HG03457 (cell line): Measurements from ENCODE around the gene ARHGEF1.
"Not testable (repeated sequence)": the region's sequence is repeated elsewhere in the genome, so short reads cannot be mapped to it uniquely, and the experiment has no call there.

ENCODE experiments used
- ATAC-seq: cut with Tn5 transposase; IDR thresholded peaks from one replicate; pipeline ENCODE4 v1.9.1; 2021; ENCODE audit warnings: moderate number of reproducible peaks; ENCODE audit not compliant: unreplicated experiment

The ARHGEF1 gene

DNA sequence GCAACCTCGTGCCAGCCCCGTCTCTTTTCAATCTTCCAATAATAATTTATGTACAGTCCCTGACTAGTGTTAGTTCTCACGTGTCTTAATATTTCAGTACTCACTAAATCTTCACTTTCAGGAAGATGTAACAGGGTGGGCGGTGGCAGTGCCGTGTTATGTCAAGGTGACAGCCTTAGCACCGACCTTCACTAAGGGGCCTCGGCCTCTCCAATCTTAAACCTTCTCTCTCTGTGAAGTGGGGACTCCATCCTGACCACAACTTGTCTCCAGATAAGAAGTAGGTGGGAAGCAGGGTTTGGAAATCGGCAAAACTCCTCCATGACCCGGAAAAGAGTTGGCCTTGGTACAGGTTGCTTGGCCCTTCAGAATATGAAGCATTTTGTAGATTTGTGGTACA, 21.1 kb upstream of the ARHGEF1 start:
- ATAC-seq: no peak

DNA sequence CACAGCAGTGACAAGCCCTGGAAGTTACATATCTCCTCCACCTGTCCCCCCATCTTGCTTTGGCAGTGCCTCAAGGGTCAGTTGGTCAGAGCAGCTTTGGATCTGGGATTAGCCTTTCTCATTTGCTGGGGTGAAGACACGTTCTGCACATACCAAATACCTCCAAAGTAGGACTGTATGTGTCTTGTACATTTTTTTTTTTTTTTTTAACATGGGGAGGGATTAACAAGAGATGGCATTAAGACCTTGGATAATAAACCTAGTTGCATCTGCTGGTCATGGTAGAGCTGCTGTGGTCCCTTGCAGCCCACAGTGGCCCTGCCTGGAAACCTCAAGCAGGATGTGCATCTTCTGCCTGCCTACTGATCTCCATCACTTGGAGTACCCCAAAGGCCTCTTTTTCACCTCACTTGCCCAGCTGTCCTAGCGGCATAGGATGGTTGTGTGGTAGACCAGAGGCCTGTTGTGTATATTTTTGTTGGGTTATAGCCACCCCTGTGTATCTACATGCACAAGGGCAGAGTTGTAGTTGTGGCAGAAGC, 20.5 kb upstream of the ARHGEF1 start:
- ATAC-seq: no peak

DNA sequence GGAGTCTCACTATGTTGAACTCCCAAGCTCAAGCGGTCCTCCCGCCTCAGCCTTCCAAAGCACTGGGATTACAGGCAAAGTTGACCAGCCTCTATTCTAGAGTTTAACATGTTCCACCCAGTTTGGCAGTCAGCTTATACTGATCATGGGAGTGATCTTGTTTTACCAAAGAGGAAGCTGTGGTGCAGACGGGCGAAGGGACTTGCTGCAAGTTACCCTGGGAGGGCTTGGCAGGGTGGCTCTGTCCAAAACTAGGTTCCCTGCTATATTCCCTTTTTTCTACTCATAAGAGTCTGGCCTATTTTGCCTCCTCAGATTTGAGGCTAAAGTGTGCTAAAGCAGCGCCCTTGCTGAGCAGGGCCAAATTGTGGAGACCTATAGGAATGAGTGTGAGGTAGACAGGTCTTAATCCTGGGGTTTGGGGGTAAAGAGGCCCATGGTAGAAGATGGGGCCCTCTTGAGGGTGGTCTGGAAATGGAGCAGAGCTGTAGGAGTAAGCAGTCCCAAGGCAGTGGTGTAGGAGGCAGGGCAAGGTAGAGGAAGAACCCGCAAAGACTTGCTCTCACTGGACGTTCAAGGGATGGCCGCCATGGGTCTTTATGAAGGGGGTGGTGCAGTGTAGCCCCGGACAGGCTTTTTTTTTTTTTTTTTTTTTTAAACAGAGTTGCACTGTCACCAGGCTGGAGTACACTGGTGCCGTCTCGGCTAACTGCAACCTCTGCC, 19.6 kb upstream of the ARHGEF1 start:
- no peak for ATAC-seq

DNA sequence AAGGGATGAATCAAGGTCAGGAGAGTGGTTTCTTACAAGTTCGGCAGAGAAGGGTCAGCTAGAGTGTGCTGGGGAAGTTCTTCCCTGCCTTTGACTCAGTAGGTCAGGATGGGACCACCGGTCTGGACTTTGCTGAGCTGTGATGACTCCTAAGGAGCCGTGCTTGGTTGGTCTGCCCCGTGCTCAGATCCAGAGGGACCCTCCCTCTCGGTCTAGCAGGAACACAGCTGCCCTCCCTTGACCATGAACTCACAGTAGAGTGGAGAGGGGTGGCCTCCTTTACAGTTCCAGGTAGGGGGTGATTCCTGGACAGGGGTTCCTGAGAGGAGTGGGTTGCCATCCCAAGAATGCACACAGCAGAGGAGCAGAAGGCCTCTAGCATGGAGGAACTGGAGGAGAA, 18.6 kb upstream of the ARHGEF1 start:
- no peak for ATAC-seq

DNA sequence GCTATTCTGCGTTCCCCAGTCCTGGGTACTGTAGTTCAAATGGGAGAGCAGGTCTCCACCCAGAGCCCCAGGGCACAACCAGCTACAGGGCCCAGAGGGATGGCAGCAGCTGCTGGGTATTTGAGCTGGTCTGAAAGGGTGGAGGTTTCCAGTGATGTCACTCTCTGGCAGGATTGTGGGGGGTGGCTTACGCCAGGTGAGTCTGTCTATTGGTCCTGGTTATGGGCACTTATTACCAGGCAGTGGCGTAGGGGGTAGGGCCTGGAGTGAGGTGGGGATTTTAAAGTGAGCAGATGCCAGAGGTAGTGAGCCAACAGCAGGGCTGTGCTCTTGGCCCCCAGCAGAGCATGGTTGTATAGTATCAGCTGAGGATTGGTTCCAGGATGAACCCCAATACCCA, 16.7 kb upstream of the ARHGEF1 start:
- no peak for ATAC-seq

DNA sequence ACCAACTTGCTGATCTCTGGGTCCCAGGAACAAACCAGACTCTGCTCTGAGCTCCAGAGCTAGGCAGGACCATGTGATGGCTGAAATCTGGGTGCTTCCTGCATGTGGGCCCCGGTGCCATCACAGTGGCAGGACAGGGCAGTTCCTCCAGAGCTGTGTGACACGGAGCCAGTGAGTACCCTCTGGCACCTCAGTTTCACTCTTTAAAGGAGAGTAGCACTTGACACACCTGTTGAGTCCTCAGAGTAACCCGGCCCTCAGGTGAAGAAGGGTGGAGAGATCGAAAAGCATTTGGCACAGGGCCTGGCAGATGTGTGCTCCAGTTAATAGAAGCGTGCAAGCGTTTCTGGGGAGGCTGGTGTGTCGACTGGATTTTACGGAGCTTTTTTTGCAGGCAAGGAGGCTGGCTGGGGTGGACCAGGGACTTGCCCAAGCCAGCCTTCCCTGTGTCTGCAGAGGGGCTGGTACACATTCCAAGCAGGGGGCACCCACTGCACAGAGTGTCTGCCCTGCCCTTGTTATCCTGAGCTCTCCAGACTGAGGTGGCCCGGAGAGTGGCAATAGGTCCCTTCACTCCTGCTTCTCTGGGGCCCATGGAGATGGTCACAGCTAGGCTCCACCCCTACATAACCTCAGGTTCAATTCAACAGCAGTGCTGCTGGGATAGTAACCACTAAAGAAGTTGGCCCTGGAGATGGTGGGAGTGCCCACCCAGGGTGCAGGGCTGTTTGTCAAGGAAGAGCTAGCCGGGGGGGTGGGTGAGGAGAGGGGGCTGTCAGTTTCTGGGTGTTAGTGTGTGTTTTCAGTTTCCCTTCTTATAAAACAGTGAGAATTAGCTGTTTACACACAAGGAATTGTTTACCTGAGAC, 14.6 kb upstream of the ARHGEF1 start:
- ATAC-seq: no peak

DNA sequence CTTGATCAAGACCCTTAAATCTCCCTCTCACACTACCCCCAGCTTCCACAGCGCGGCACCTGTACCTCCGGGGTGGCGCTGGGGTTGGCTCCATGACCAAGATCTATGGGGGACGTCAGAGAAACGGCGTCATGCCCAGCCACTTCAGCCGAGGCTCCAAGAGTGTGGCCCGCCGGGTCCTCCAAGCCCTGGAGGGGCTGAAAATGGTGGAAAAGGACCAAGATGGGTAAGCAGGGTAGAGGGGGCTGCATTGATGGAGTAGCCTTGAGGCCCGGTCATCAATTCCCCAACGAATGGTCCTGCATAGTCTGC, 14.0 kb upstream of the ARHGEF1 start:
- ATAC-seq: no peak

DNA sequence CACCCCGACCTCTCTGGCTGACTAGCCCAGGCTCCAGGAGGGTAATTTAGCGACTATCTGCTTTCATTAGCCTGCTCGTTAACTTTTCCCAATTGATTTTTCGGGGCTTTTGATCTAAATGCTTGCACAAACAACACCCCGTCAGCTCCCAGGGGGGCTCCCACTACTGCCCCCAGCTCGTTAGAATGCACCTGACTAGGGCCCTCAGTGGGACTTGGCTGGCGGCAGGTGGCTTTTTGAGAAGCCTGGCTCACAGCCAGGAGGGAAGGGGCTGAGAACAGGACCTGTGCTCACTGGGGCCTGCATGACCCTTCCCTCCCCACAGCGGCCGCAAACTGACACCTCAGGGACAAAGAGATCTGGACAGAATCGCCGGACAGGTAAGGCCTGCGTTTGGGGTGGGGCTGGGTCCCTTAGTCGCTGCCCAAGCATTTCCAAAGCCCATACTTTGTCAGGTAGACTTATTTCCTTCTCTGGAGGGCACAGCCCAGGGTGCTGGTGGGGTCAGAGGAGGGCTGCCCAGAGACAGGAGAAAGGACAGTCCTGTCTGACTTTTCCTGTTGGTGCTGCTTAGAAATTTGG, 13.5 kb upstream of the ARHGEF1 start:
- no peak for ATAC-seq

DNA sequence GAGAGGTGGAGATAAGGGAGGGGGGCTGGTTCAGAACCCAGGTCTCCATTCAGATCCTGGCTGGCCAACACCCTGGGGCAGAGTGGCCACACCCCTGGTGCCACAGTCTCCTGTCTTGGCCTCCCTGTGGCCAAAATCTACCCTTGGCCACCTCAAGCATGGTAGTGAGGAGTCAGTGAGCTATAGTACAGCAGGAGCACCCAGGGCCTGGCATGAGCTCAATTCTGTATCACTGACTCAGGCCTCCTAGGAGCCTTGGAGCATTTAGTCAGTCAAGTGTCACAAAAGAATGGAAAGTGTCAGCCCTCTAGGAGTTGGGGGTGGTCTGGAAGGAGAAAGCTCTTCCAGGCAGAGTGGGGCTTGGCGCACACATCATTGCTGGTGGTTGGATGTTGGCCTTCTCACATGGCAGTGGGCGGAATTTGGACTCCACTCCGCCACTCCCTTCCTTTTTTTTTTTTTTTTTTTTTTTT, 12.5 kb upstream of the ARHGEF1 start:
- ATAC-seq: no peak

DNA sequence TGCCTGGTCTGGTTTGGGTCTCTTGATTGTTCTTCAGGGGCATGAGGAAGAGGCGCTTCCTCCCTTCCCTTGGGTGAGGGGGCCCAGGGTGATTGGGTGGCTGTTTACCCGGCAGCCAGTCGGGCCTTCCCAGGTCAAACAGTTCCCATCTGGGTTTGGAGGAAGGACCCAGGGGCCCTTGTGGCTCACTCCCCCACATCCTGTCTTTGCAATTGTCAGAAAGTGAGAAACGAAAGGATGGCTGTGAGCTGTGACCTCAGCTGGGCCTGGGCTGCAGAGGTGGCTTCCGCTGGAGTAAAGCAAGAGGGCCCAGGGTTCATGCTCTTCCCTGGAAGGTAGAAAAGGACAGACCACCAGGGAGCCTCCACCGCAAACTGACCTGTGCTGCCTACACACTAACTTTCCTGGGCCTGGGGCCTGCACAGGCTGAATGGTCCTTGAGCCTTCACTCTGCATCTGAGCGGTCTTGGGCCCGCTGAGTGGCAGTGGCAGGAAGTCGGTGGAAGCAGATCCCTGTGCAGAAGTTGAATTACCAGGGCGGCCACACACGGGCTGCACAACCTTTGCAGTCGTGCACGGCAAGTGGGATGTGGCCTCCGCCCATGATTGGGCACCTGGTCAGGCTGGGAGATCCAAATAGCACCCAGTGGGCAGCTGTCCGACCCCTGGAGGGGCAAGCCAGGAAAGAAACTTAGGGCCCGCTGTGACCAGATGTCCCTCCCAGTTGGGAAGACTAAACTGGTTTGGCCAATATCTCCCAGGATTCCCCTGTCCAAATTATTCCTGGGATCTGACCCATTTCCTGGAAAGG, 11.2 kb upstream of the ARHGEF1 start:
- ATAC-seq: no peak

DNA sequence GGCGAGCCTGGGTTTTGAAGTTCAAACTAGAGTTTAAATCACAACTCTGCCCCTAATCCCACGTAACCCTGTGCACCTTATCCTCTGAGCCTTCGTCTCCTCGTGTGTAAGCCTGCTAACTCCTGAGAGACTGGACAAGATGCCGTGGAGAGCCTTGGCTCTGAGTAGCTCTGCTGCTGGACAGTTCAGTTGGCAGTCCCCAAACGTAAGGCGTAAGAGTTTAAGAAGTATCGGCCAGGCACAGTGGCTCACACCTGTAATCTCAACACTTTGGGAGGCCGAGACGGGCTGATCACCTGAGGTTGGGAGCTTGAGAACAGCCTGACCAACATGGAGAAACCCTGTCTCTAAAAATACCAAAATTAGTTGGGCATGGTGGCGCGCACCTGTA, 10.6 kb upstream of the ARHGEF1 start:
- no peak for ATAC-seq

DNA sequence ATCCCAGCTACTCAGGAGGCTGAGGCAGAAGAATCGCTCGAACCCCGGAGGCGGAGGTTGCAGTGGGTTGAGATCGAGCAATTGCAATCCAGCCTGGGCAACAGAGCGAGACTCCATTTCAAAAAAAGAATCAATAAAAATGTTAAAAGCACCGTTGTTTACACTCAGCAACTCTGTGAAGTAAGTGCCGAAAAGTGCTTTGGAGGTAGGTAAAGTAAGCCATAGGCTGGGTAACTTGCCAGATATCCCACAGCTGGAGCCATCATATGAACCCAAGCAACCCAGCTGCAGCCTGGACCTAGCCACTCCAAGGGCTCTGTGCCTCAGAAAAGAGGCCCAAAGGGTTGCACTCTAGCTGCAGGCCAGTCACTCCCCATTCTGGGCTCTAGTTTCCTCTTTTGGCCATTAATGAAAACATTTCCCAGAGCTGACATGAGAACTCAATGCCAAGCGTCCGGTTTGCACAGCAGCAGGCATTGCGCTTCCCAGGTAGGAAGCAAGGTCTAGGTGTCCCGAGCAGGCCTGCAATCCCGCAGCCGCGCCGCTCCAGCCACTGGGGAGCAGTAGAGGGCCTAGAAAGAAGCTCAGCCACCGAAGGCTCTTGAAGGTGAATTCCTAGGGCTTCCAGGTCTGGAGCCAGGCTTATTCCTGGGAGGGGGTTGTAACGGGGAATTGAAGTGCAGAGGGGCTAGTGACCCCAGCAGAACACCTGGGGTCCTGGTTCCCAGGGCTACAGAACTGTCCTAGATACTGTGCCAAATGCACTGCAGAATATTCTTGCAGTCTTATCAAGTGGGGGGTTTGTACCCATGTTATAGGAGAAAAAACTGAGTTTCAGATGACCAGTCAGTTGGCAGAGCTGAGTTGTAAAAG, 10.0 kb upstream of the ARHGEF1 start:
- ATAC-seq: no peak

DNA sequence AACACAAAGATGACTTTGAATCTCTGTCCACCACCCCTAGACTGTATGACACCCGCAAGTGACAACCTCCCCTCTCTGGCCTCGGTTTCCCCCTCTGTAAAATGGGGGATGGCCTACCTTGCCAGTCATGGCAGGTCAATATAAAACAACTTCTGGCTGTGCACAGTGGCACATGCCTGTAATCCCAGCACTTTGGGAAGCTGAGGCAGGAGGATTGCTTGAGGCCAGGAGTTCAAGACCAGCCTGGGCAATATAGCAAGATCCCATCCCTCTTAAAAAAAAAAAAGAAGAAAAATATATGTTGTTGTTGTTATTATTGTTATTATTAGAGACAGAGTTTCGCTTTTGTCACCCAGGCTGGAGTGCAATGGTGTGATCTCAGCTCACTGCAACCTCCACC, 7.0 kb upstream of the ARHGEF1 start:
- ATAC-seq: not testable (repeated sequence)

DNA sequence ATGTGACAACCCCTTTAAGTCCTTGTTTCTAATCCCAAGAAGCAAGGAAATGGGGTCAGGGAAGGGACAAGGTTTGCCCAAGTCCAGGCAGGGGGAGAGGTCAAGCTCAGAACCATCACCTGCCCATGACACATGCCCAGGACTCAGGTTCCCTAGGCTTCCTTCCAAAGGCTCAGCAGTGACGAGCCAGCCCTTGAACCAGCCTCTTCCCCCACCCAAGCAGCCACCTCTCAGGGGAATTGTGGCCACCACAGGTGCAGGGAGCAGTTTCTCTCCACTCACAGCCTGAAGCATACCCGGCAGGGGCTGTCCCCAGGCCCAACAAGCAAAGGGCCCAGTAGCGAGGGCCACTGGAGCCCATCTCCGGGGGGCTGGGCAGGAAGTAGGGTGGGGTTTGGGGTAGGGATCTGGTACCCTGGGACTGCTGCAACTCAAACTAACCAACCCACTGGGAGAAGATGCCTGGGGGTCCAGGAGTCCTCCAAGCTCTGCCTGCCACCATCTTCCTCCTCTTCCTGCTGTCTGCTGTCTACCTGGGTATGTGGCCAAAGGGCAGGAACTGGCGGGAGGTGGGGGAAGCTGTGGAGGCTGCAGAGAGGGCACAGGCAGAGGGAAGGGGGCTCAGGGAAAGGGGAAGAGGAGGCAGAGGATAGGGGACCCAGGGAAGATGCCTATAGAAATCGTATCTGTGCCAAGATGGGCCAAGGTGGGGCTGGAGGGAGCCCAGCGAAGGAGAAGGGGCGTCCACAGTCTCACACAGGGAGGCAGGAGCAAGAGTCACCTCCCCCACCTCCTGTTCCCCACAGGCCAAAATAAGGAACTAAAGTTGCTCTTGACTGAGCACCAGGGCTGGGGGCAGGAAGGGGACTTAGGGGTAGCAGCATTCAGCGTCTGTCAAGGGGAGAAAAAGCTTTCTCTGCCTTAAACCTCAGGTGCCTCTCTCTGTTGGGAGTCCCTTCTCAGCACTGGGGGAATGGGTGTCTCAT, 5.8 kb upstream of the ARHGEF1 start, which contains the start of gene CD79A:
Gene CD79A (plus strand): TSS at position 433 of the 986 bp plus-strand sequence. CDS start 26 bp downstream, at position 459.
- ATAC-seq: peak; percentile 48

DNA sequence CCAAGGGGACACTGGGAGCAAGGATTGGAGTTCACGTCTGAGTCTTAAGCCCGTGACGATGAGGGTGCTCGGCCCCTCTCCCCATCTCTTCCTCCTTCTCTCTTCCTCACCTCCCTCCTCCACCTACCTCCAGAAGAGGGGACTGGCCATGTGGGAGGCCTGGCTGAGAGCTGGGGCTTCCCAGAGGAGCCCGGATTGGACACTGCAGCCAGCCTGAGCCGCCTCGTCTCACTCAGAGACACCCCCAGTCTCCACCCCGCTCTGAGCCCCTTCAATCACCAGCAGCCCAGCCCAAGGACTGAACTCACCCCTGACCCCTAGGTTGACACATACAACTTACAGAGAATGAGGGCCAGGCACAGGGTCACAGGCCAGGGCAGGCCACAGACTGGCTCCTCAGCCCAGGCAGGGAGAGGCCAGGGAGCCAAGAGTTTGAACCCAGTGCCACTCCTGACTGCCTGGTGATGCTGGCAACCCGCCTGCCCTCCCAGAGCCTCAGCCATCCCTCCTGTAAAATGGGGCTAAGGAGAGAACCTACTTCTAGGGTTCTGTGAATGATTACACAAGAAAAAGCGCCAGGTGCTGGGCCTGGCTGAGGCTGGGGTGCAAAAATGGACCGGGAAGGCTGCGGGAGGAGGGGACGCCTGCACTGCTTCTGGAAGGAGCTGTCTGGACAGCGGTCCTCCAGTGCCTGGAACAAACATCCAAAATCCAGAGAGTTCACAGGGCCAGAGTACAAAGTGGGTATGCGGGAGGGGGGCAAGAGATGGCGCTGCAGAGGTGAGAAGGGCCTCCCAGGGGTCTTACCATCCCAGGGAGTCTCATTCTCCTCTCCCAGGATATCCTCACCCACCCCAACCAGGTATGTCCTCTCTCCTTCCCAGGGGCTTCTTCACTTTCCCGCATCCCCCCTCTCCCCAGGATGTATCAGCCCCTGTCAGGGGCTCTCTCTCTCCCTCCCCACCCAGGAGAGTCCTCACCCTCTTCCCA, 4.8 kb upstream of the ARHGEF1 start:
- ATAC-seq: no peak

DNA sequence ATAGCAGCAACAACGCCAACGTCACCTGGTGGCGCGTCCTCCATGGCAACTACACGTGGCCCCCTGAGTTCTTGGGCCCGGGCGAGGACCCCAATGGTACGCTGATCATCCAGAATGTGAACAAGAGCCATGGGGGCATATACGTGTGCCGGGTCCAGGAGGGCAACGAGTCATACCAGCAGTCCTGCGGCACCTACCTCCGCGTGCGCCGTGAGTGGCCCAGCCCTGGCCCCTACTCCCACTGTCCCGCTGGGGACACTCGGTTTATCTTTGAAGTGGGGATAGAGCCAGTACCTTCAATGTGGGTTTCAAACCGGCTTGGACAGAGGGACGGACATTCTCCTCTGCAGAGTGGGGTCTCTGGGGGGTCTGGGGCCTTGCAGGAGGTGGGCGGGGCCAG, 3.9 kb upstream of the ARHGEF1 start:
- no peak for ATAC-seq

DNA sequence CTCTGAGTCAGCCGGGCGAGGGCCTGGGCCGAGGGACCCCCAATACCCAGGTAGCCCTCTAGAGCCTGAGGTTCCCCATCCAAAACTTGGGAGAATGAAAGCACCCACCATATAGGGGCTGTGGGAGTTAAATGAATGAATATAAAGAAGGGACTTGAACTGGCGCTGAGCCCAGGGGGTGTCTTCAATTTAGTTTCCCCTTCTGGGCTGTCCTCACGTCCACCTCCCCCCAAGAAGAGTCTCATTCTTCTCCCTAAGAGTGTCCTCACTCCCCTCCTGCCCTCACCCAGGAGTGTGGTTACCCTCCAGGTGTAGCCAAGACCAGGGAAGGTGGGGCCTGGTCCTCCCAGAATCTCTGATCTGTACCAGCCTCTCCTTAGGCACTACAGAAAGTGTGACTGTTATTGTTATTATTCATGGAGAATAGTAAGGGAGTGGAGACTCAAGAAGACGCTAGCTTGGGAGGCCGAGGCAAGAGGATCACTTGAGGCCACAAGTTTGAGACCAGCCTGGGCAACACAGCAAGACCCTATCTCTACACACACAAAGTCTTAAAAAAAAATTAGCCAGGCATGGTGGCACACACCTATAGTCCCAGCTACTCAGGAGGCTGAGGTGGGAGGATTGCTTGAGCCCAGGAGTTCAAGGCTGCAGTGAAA, 3.2 kb upstream of the ARHGEF1 start:
- no peak for ATAC-seq
